ENCODE measurements around the gene HIP1R. TPM values are rescaled to one million over a fixed set of nuclear protein-coding genes. Genes with fewer than 3 reads are reported as not detected.

The HIP1R gene
- total and polyA plus RNA-seq, 3 donors from 2014 or later: 20.1 to 41.7 (median 34.3) TPM

DNA sequence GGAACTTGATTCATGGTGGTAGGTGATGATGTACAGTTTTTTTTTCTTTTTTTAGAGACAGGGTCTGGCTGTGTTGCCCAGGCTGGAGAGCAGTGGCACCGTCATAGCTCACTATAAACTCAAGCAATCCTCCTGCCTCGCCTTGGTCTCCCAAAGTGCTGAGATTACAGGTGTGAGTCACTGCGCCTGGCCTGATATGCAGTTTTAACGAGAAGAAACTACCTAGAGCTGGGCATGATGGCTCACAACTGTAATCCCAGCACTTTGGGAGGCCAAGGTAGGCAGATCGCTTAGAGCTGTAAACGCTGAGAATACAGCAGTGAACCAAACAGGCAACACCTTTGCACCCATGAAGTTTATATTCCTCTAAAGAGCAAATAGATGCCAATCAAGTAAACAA, 73.7 kb downstream of the HIP1R start:
- Histone ChIP-seq H3K27ac (no peak overlapping the region), H3K27me3 (no peaks in the 10 kb centered on the region), H3K9me3 (no peaks in the 10 kb centered on the region), H3K4me3 (no peak overlapping the region), H3K4me1 (peaks cover 10% of the 10 kb centered on the region), H3K36me3 (ENCODE audit: low read depth, missing control alignments) (no peaks in the 10 kb centered on the region)
- intact Hi-C loops (cut with DNase I; ENCODE audit: low total_unique reads): no loop called here
- 83 to 87% methylated on average over 6 of the region's 6 CpGs for WGBS, 2 donors
- TF ChIP-seq, protein P1, sequence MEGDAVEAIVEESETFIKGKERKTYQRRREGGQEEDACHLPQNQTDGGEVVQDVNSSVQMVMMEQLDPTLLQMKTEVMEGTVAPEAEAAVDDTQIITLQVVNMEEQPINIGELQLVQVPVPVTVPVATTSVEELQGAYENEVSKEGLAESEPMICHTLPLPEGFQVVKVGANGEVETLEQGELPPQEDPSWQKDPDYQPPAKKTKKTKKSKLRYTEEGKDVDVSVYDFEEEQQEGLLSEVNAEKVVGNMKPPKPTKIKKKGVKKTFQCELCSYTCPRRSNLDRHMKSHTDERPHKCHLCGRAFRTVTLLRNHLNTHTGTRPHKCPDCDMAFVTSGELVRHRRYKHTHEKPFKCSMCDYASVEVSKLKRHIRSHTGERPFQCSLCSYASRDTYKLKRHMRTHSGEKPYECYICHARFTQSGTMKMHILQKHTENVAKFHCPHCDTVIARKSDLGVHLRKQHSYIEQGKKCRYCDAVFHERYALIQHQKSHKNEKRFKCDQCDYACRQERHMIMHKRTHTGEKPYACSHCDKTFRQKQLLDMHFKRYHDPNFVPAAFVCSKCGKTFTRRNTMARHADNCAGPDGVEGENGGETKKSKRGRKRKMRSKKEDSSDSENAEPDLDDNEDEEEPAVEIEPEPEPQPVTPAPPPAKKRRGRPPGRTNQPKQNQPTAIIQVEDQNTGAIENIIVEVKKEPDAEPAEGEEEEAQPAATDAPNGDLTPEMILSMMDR (IDR thresholded peaks at IDR 0.05): no peak
- TF ChIP-seq POLR2A (IDR thresholded peaks at IDR 0.05): no peak
- DNase-seq: no peak

DNA sequence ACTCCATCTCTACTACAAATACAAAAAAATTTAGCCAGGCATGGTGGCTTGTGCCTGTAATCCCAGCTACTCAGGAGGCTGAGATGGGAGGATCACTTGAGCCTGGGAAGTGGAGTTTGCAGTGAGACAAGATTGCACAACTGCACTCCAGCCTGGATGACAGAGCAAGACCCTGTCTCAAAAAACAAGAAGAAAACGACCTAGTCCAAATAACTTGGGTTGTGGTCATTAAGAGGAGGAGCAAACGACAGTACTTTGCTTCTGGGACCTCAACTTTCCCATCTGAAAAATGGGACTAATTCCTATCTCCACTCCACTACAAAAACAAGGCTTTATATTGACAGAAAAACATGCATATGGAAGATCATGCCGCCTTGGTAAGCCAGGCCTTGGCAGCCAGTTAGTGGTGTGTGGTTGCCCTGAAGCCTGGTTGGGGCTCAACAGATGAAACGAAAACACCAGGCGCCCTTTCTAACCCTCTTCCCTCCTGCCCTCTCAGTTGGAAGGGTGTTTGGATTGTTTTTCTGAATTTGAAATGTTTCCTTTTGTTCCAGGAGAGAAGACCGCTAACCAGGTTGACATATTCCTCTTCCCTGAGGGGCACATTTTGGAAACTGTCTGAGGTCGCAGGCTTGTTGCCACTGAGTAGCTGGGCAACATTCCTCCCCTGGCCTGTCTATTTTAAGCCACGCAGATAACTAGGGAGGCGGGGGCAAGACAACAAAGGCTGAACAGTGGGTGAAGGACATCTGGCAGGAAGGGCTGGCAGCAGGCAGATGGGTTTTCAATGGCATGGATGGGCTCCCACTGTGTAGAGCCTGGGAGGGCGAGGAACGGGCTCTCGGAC, 74.4 kb downstream of the HIP1R start:
- DNase-seq: peak; percentile 87
- intact Hi-C loops (cut with DNase I; ENCODE audit: low total_unique reads): no loop called here
- Histone ChIP-seq H3K4me1 (peaks cover 10% of the 10 kb centered on the region), H3K4me3 (no peak overlapping the region), H3K27ac (no peak overlapping the region), H3K36me3 (ENCODE audit: low read depth, missing control alignments) (no peaks in the 10 kb centered on the region), H3K9me3 (no peaks in the 10 kb centered on the region), H3K27me3 (no peaks in the 10 kb centered on the region)
- 64 to 65% methylated on average over 12 of the region's 12 CpGs for WGBS, 2 donors
- no peak for TF ChIP-seq POLR2A (IDR thresholded peaks at IDR 0.05)
- TF ChIP-seq, protein P1 (IDR thresholded peaks at IDR 0.05): no peak

Other genes with a start within 250 kb of the HIP1R start
- 1 to 10 TPM in 1 of 2 donors, under 1 TPM in 1; 0.74 to 1.3 TPM for gene HCAR2, start 132.1 kb upstream of the HIP1R start, total RNA-seq
- gene HCAR2, start 132.1 kb upstream of the HIP1R start, polyA plus RNA-seq (ENCODE audit: insufficient read depth, low read depth, low replicate concordance): 2.7 TPM
- under 1 TPM in 1 of 2 donors, not detected in 1; 0.24 TPM for gene HCAR3, start 118.6 kb upstream of the HIP1R start, total RNA-seq
- gene HCAR3, start 118.6 kb upstream of the HIP1R start, polyA plus RNA-seq (ENCODE audit: insufficient read depth, low read depth, low replicate concordance): 0.36 TPM
- under 1 TPM; 0.79 to 0.87 TPM for gene HCAR1, start 104.6 kb upstream of the HIP1R start, total RNA-seq
- gene HCAR1, start 104.6 kb upstream of the HIP1R start, polyA plus RNA-seq (ENCODE audit: insufficient read depth, low read depth, low replicate concordance): 1.0 TPM
- gene DENR, start 82.6 kb upstream of the HIP1R start, total RNA-seq: 10 to 100 TPM; 33.3 to 35.6 TPM
- 24.9 TPM for gene DENR, start 82.6 kb upstream of the HIP1R start, polyA plus RNA-seq (ENCODE audit: insufficient read depth, low read depth, low replicate concordance)
- 10 to 100 TPM; 49.4 to 83.3 TPM for gene CCDC62, start 60.9 kb upstream of the HIP1R start, total RNA-seq
- 122 TPM for gene CCDC62, start 60.9 kb upstream of the HIP1R start, polyA plus RNA-seq (ENCODE audit: insufficient read depth, low read depth, low replicate concordance)
- gene VPS37B, start 60.7 kb downstream of the HIP1R start, total RNA-seq: 10 to 100 TPM; 75.8 to 90.1 TPM
- gene VPS37B, start 60.7 kb downstream of the HIP1R start, polyA plus RNA-seq (ENCODE audit: insufficient read depth, low read depth, low replicate concordance): 38.0 TPM
- gene ABCB9, start 131.0 kb downstream of the HIP1R start, total RNA-seq: 10 to 100 TPM; 75.3 to 82.8 TPM
- 41.6 TPM for gene ABCB9, start 131.0 kb downstream of the HIP1R start, polyA plus RNA-seq (ENCODE audit: insufficient read depth, low read depth, low replicate concordance)
- 10 to 100 TPM; 35.0 to 56.5 TPM for gene OGFOD2, start 139.8 kb downstream of the HIP1R start, total RNA-seq
- 47.2 TPM for gene OGFOD2, start 139.8 kb downstream of the HIP1R start, polyA plus RNA-seq (ENCODE audit: insufficient read depth, low read depth, low replicate concordance)
- 100 to 1,000 TPM; 169 to 190 TPM for gene ARL6IP4, start 145.2 kb downstream of the HIP1R start, total RNA-seq
- gene ARL6IP4, start 145.2 kb downstream of the HIP1R start, polyA plus RNA-seq (ENCODE audit: insufficient read depth, low read depth, low replicate concordance): 210 TPM